IPS-18a (cell line): ENCODE data around the gene KLF16.

Experiments
- H3K27ac ChIP-seq: one replicate; pipeline ENCODE4 v1.5.1; 2013; ENCODE audit warnings: low read length
- H3K27me3 ChIP-seq: one replicate; pipeline ENCODE4 v1.6.1; 2013; ENCODE audit warnings: mild to moderate bottlenecking, low read length; ENCODE audit not compliant: control insufficient read depth, insufficient read depth
- H3K36me3 ChIP-seq: one replicate; pipeline ENCODE4 v1.6.1; 2013; ENCODE audit warnings: low read depth, low read length; ENCODE audit not compliant: control insufficient read depth
- H3K4me1 ChIP-seq: one replicate; pipeline ENCODE4 v1.6.1; 2013; ENCODE audit warnings: low read depth, low read length; ENCODE audit not compliant: control insufficient read depth
- H3K4me3 ChIP-seq: one replicate; pipeline ENCODE4 v1.5.1; 2013; ENCODE audit warnings: low read length
- H3K9ac ChIP-seq: one replicate; pipeline ENCODE4 v1.6.1; 2013; ENCODE audit warnings: mild to moderate bottlenecking, low read length, moderate library complexity
- H3K9me3 ChIP-seq: one replicate; pipeline ENCODE4 v1.6.1; 2013; ENCODE audit warnings: low read depth, low read length; ENCODE audit not compliant: control insufficient read depth

Gene KLF16

GRCh38 chr19:1812426-1813191 lies 50.8 kb downstream of the KLF16 start:
- H3K4me1 ChIP-seq: no peaks in the 10 kb centered on the region
- H3K9ac ChIP-seq: peak overlapping the region; percentile 2
- H3K36me3 ChIP-seq: peaks cover 9% of the 10 kb centered on the region
- H3K27me3 ChIP-seq: peaks cover 8% of the 10 kb centered on the region
- H3K27ac ChIP-seq: no peak overlapping the region
- no peaks in the 10 kb centered on the region for H3K9me3 ChIP-seq
- peak overlapping the region; percentile 55 for H3K4me3 ChIP-seq

- Histone ChIP-seq H3K4me3 (peak within 1 kb of the TSS; percentile 55), H3K9ac (peak within 1 kb of the TSS; percentile 2), H3K27ac (no peak within 1 kb of the TSS), H3K27me3 (peaks cover 8% of the 10 kb centered on the region), H3K9me3 (no peaks in the 10 kb centered on the region), H3K36me3 (peaks cover 8% of the 10 kb centered on the region), H3K4me1 (no peaks in the 10 kb centered on the region)
Observed at GRCh38 chr19:1811942-1812425, 51.4 kb downstream of the KLF16 start, which contains the start of gene ATP8B3. ATP8B3 (minus strand) TSS chr19:1812276; CDS start chr19:1811736, 540 bp downstream.

GRCh38 chr19:1811472-1811894 lies 51.9 kb downstream of the KLF16 start:
- H3K4me3 ChIP-seq: peak overlapping the region; percentile 21
- no peak overlapping the region for H3K9ac ChIP-seq
- peaks cover 3% of the 10 kb centered on the region for H3K36me3 ChIP-seq
- H3K27ac ChIP-seq: no peak overlapping the region
- H3K4me1 ChIP-seq: no peaks in the 10 kb centered on the region
- no peaks in the 10 kb centered on the region for H3K9me3 ChIP-seq
- H3K27me3 ChIP-seq: peaks cover 8% of the 10 kb centered on the region

GRCh38 chr19:1810439-1811160 lies 52.8 kb downstream of the KLF16 start:
- H3K9me3 ChIP-seq: no peaks in the 10 kb centered on the region
- no peaks in the 10 kb centered on the region for H3K36me3 ChIP-seq
- no peak overlapping the region for H3K9ac ChIP-seq
- peaks cover 8% of the 10 kb centered on the region for H3K27me3 ChIP-seq
- no peaks in the 10 kb centered on the region for H3K4me1 ChIP-seq
- no peak overlapping the region for H3K4me3 ChIP-seq
- no peak overlapping the region for H3K27ac ChIP-seq

- H3K9me3 ChIP-seq: no peaks in the 10 kb centered on the region
- H3K4me3 ChIP-seq: no peak overlapping the region
- H3K36me3 ChIP-seq: no peaks in the 10 kb centered on the region
- H3K27me3 ChIP-seq: peaks cover 8% of the 10 kb centered on the region
- no peak overlapping the region for H3K27ac ChIP-seq
- H3K9ac ChIP-seq: no peak overlapping the region
- H3K4me1 ChIP-seq: no peaks in the 10 kb centered on the region
Observed at GRCh38 chr19:1809678-1810077, 53.7 kb downstream of the KLF16 start.

- H3K36me3 ChIP-seq: no peaks in the 10 kb centered on the region
- peaks cover 8% of the 10 kb centered on the region for H3K27me3 ChIP-seq
- no peaks in the 10 kb centered on the region for H3K4me1 ChIP-seq
- H3K9me3 ChIP-seq: no peaks in the 10 kb centered on the region
- no peak overlapping the region for H3K27ac ChIP-seq
- H3K4me3 ChIP-seq: no peak overlapping the region
- no peak overlapping the region for H3K9ac ChIP-seq
Observed at GRCh38 chr19:1808395-1808731, 55.0 kb downstream of the KLF16 start.

GRCh38 chr19:1807695-1808394 lies 55.5 kb downstream of the KLF16 start:
- H3K4me1 ChIP-seq: no peaks in the 10 kb centered on the region
- H3K27ac ChIP-seq: no peak overlapping the region
- H3K4me3 ChIP-seq: no peak overlapping the region
- no peak overlapping the region for H3K9ac ChIP-seq
- peaks cover 8% of the 10 kb centered on the region for H3K27me3 ChIP-seq
- no peaks in the 10 kb centered on the region for H3K36me3 ChIP-seq
- no peaks in the 10 kb centered on the region for H3K9me3 ChIP-seq

- no peak overlapping the region for H3K27ac ChIP-seq
- no peak overlapping the region for H3K9ac ChIP-seq
- H3K9me3 ChIP-seq: no peaks in the 10 kb centered on the region
- peaks cover 8% of the 10 kb centered on the region for H3K27me3 ChIP-seq
- H3K36me3 ChIP-seq: no peaks in the 10 kb centered on the region
- H3K4me3 ChIP-seq: no peak overlapping the region
- no peaks in the 10 kb centered on the region for H3K4me1 ChIP-seq
Observed at GRCh38 chr19:1807030-1807694, 56.2 kb downstream of the KLF16 start.

- Histone ChIP-seq H3K27ac (no peak overlapping the region), H3K27me3 (peaks cover 5% of the 10 kb centered on the region), H3K4me1 (no peaks in the 10 kb centered on the region), H3K9ac (no peak overlapping the region), H3K9me3 (no peaks in the 10 kb centered on the region), H3K4me3 (no peak overlapping the region), H3K36me3 (no peaks in the 10 kb centered on the region)
Observed at GRCh38 chr19:1806184-1807029, 57.0 kb downstream of the KLF16 start.

GRCh38 chr19:1805401-1806183 lies 57.8 kb downstream of the KLF16 start:
- Histone ChIP-seq H3K27me3 (no peaks in the 10 kb centered on the region), H3K36me3 (no peaks in the 10 kb centered on the region), H3K27ac (no peak overlapping the region), H3K9me3 (no peaks in the 10 kb centered on the region), H3K4me1 (no peaks in the 10 kb centered on the region), H3K9ac (no peak overlapping the region), H3K4me3 (no peak overlapping the region)
